DND-41 (cell line): ENCODE measurements around the gene THOC2.
"Not testable (repeated sequence)": the region's sequence is repeated elsewhere in the genome, so short reads cannot be mapped to it uniquely, and the experiment has no call there.

Source experiments
- ATAC-seq: fragments of 200-7000 bp; cut with Tn5 transposase; 3 replicates; pipeline ENCODE4 v1.9.1; 2021; ENCODE audit warnings: low read depth; ENCODE audit not compliant: insufficient read depth
- DNase-seq: peaks from one replicate; pipeline ENCODE4 v3.0.0-alpha.2; 2020
- H2AFZ ChIP-seq: 2 replicates; pipeline ENCODE4 v1.6.0; 2012; ENCODE audit warnings: low read depth, low read length
- H3K27ac ChIP-seq: 2 replicates; pipeline ENCODE4 v1.5.1; 2012; ENCODE audit warnings: low read length, inconsistent platforms
- H3K27me3 ChIP-seq: fragments of 200-600 bp; sonication (generic); 2 replicates; pipeline ENCODE4 v1.6.0; 2012; ENCODE audit warnings: low read length, mild to moderate bottlenecking, inconsistent platforms; ENCODE audit not compliant: insufficient read depth, poor library complexity
- H3K36me3 ChIP-seq: 2 replicates; pipeline ENCODE4 v1.5.1; 2012; ENCODE audit warnings: low read length, inconsistent platforms; ENCODE audit not compliant: insufficient read depth
- H3K4me1 ChIP-seq: 2 replicates; pipeline ENCODE4 v1.5.1; 2012; ENCODE audit warnings: mild to moderate bottlenecking, low read length; ENCODE audit not compliant: insufficient read depth
- H3K4me2 ChIP-seq: 2 replicates; pipeline ENCODE4 v1.6.0; 2012; ENCODE audit warnings: mild to moderate bottlenecking, moderate library complexity, low read length, inconsistent platforms; ENCODE audit not compliant: insufficient read depth
- H3K4me3 ChIP-seq, 2 experiments: fragments of 200-600 bp in 1 of 2; shearing (Covaris generic) in 1 of 2; 2 replicates each; pipeline ENCODE4 v1.5.1; 2012 to 2016; ENCODE audit warnings: inconsistent platforms in 2 of 2, low read length in 2 of 2, mild to moderate bottlenecking in 2 of 2, low read depth in 1 of 2, moderate library complexity in 1 of 2
- H3K79me2 ChIP-seq: 2 replicates; pipeline ENCODE4 v1.6.0; 2012; ENCODE audit warnings: low read length, inconsistent platforms; ENCODE audit not compliant: insufficient read depth
- H3K9ac ChIP-seq: 2 replicates; pipeline ENCODE4 v1.6.0; 2012; ENCODE audit warnings: low read depth, mild to moderate bottlenecking, inconsistent platforms, low read length, moderate library complexity
- H3K9me3 ChIP-seq: 2 replicates; pipeline ENCODE4 v1.5.1; 2012; ENCODE audit warnings: low read length, moderate library complexity, mild to moderate bottlenecking, inconsistent platforms; ENCODE audit not compliant: insufficient read depth, severe bottlenecking
- H4K20me1 ChIP-seq: 2 replicates; pipeline ENCODE4 v1.6.0; 2012; ENCODE audit warnings: low read length; ENCODE audit not compliant: insufficient read depth
- EZH2 ChIP-seq: IDR thresholded peaks from 3 replicates; pipeline ENCODE4 v1.6.1; 2012; ENCODE audit warnings: borderline replicate concordance, low read depth, mild to moderate bottlenecking, moderate library complexity, low read length, inconsistent platforms; ENCODE audit not compliant: severe bottlenecking
- TF ChIP-seq, protein P1 (sequence below): IDR thresholded peaks from 2 replicates; pipeline ENCODE4 v1.5.1; 2012; ENCODE audit warnings: borderline replicate concordance, low read length, moderate library complexity, mild to moderate bottlenecking; ENCODE audit not compliant: poor library complexity, severe bottlenecking; ENCODE audit errors: extremely low read depth

The THOC2 gene

DNA sequence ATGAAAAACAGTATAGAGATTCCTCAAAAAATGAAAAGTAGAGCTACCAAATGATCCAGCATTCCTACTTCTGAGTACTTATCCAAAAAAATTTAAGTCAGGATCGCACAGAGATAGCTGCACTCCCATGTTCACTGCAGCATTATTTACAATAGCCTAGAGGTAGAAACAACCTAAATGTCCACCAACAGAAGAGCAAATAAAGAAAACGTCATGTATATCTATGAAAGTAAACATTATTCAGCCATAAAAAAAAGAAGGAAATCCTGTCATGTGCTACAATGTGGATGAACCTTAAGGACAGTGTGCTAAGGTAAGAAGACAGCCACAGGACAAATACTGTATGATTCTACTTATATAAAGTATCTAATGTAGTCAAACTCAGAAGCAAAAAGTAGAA is 12.4 kb downstream of the THOC2 start:
- Histone ChIP-seq H3K27me3 (no peaks in the 10 kb centered on the region), H2AFZ (no peak overlapping the region), H3K27ac (no peak overlapping the region), H3K9ac (no peak overlapping the region), H4K20me1 (peaks cover 32% of the 10 kb centered on the region; the same call in 1 of the 2 replicates), H3K79me2 (peaks cover 100% of the 10 kb centered on the region), H3K36me3 (no peaks in the 10 kb centered on the region), H3K4me3 (no peak overlapping the region), H3K4me2 (no peak overlapping the region), H3K4me1 (no peaks in the 10 kb centered on the region), H3K9me3 (no peaks in the 10 kb centered on the region)
- no peak for DNase-seq
- TF ChIP-seq, protein P1, sequence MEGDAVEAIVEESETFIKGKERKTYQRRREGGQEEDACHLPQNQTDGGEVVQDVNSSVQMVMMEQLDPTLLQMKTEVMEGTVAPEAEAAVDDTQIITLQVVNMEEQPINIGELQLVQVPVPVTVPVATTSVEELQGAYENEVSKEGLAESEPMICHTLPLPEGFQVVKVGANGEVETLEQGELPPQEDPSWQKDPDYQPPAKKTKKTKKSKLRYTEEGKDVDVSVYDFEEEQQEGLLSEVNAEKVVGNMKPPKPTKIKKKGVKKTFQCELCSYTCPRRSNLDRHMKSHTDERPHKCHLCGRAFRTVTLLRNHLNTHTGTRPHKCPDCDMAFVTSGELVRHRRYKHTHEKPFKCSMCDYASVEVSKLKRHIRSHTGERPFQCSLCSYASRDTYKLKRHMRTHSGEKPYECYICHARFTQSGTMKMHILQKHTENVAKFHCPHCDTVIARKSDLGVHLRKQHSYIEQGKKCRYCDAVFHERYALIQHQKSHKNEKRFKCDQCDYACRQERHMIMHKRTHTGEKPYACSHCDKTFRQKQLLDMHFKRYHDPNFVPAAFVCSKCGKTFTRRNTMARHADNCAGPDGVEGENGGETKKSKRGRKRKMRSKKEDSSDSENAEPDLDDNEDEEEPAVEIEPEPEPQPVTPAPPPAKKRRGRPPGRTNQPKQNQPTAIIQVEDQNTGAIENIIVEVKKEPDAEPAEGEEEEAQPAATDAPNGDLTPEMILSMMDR: no peak
- no peak for TF ChIP-seq EZH2
- no peak for ATAC-seq

DNA sequence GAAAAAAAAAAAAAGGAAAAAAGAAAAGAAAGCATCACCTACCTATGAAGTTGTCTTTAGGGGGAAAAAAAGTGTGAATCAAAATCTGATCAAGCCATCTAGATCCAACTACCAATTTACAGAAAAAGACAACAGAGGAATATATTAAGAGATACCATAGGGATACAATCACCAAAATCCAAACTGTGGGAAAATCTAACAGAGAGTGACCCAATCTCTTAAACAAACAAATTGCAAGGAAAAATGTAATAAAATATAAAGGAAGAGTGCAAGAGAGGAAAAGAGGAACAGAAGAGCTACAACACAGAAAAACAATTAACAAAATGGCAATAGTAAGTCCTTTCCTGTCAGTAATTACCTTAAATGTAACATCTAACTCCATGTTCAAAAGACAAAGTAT is 19.0 kb downstream of the THOC2 start:
- H3K27ac ChIP-seq: no peak overlapping the region
- H3K4me3 ChIP-seq: no peak overlapping the region
- TF ChIP-seq EZH2: no peak
- TF ChIP-seq, protein P1: no peak
- H3K4me1 ChIP-seq: 0 out of 2 replicates have a peak, but pooled peaks cover 2% of the 10 kb centered on the region
- peaks cover 90% of the 10 kb centered on the region for H3K79me2 ChIP-seq
- no peak for ATAC-seq
- H2AFZ ChIP-seq: no peak overlapping the region
- no peak for DNase-seq
- no peaks in the 10 kb centered on the region for H3K27me3 ChIP-seq
- no peak overlapping the region for H3K9ac ChIP-seq
- H3K9me3 ChIP-seq: no peaks in the 10 kb centered on the region
- H4K20me1 ChIP-seq: peaks cover 24% of the 10 kb centered on the region
- peaks cover 5% of the 10 kb centered on the region; the same call in 1 of the 2 replicates for H3K36me3 ChIP-seq
- H3K4me2 ChIP-seq: no peak overlapping the region

DNA sequence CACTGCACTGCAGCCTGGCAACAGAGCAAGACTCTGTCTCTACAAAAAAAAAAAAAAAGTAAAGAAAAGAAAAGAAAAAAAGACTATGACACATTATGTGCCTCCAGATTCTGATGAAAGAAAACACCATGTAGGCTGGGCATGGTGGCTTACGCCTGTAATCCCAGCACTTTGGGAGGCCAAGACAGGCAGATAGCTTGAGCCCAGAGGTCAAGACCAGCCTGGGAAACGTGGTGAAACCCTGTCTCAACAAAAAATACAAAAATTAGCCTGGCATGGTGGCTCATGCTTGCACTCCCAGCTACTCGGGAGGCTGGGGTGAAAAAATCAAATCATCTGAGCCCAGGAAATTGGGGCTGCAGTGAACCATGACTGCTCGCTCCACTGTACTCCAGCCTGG is 19.4 kb downstream of the THOC2 start:
- ATAC-seq: no peak
- Histone ChIP-seq H3K9ac (no peak overlapping the region), H3K4me3 (no peak overlapping the region), H4K20me1 (peaks cover 24% of the 10 kb centered on the region), H3K9me3 (no peaks in the 10 kb centered on the region), H2AFZ (no peak overlapping the region), H3K27ac (no peak overlapping the region), H3K79me2 (peaks cover 90% of the 10 kb centered on the region), H3K4me1 (0 out of 2 replicates have a peak, but pooled peaks cover 2% of the 10 kb centered on the region), H3K4me2 (no peak overlapping the region), H3K27me3 (no peaks in the 10 kb centered on the region), H3K36me3 (peaks cover 8% of the 10 kb centered on the region; the same call in 1 of the 2 replicates)
- TF ChIP-seq, protein P1: no peak
- TF ChIP-seq EZH2: no peak
- DNase-seq: no peak

DNA sequence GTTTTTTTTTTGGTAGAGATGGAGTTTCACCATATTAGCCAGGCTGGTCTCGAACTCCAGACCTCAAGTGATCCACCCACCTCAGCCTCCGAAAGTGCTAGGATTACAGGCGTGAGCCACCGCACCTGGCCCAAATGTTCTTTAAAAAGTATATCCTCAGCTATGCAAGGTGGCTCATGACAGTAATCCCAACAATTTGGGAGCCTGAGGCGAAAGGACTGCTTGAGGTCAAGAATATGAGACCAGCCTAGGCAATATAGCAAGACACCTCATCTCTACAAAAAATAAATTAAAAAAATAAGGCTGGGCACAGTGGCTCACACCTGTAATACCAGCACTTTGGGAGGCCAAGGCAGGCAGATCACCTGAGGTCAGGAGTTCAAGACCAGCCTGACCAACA is 21.7 kb downstream of the THOC2 start:
- ATAC-seq, H3K9me3 ChIP-seq, H3K4me1 ChIP-seq, H3K4me2 ChIP-seq, H2AFZ ChIP-seq, H3K27ac ChIP-seq, H3K4me3 ChIP-seq, H3K27me3 ChIP-seq, H3K36me3 ChIP-seq, H3K9ac ChIP-seq, DNase-seq: not testable (repeated sequence)
- H3K79me2 ChIP-seq: peaks cover 80% of the 10 kb centered on the region
- peaks cover 18% of the 10 kb centered on the region for H4K20me1 ChIP-seq
